HG03159 (cell line): ENCODE results near the gene CBX3.
A peak's percentile ranks its signal among the peaks of the same experiment; 100 is the strongest.
"Not testable (repeated sequence)": the region's sequence is repeated elsewhere in the genome, so short reads cannot be mapped to it uniquely, and the experiment has no call there.

Experiments used
- ATAC-seq: cut with Tn5 transposase; IDR thresholded peaks from one replicate; pipeline ENCODE4 v1.9.1; 2021; ENCODE audit warnings: mild to moderate bottlenecking, moderate library complexity; ENCODE audit not compliant: unreplicated experiment

CBX3 gene

GRCh38 chr7:26201247-26202018 is at the start of gene CBX3:
TSS of gene CBX3 (plus strand) at chr7:26201745. CDS start at chr7:26202999, 1,254 bp downstream.
- ATAC-seq, result peak; percentile 34

- peak; percentile 64 for ATAC-seq
Observed at GRCh38 chr7:26151953-26152781, 49.4 kb upstream of the CBX3 start, which contains the start of gene NFE2L3. TSS of gene NFE2L3 (plus strand) at chr7:26152198. CDS start at chr7:26152499, 301 bp downstream.

- peak; percentile 28 for ATAC-seq
Observed at GRCh38 chr7:26152782-26153240, 48.7 kb upstream of the CBX3 start.

GRCh38 chr7:26153241-26153822 is 48.2 kb upstream of the CBX3 start:
- ATAC-seq, result no peak

GRCh38 chr7:26153823-26154783 is 47.4 kb upstream of the CBX3 start:
- no peak for ATAC-seq

- no peak for ATAC-seq
Observed at GRCh38 chr7:26155531-26156375, 45.8 kb upstream of the CBX3 start.

GRCh38 chr7:26156451-26157420 is 44.8 kb upstream of the CBX3 start:
- no peak for ATAC-seq

- no peak for ATAC-seq
Observed at GRCh38 chr7:26157520-26158105, 43.9 kb upstream of the CBX3 start.

GRCh38 chr7:26159243-26159642 is 42.3 kb upstream of the CBX3 start:
- no peak for ATAC-seq

GRCh38 chr7:26160896-26161295 is 40.6 kb upstream of the CBX3 start:
- no peak for ATAC-seq

- ATAC-seq, result no peak
Observed at GRCh38 chr7:26162431-26162830, 39.1 kb upstream of the CBX3 start.

GRCh38 chr7:26163804-26164203 is 37.7 kb upstream of the CBX3 start:
- ATAC-seq, result not testable (repeated sequence)

GRCh38 chr7:26165950-26166683 is 35.4 kb upstream of the CBX3 start:
- no peak for ATAC-seq

- peak; percentile 27 for ATAC-seq
Observed at GRCh38 chr7:26166684-26167266, 34.8 kb upstream of the CBX3 start.

- ATAC-seq, result peak; percentile 84
Observed at GRCh38 chr7:26167303-26167934, 34.1 kb upstream of the CBX3 start.

- no peak for ATAC-seq
Observed at GRCh38 chr7:26168458-26169023, 33.0 kb upstream of the CBX3 start.
